Endodermal cell (in vitro differentiated cells): ENCODE results near the gene COASY. TPM values are rescaled to one million over a fixed set of nuclear protein-coding genes. Genes with fewer than 3 reads are reported as not detected.

Experiments
- DNase-seq: peaks from one replicate; pipeline ENCODE4 v3.0.0-alpha.2; 2017
- H3K27ac ChIP-seq: 2 replicates; pipeline ENCODE4 v1.5.1; 2013; ENCODE audit warnings: mild to moderate bottlenecking, low read depth, low read length, moderate library complexity
- H3K27me3 ChIP-seq: 2 replicates; pipeline ENCODE4 v1.6.1; 2013; ENCODE audit warnings: mild to moderate bottlenecking, low read length, moderate library complexity; ENCODE audit not compliant: insufficient read depth, control insufficient read depth, poor library complexity, severe bottlenecking
- H3K36me3 ChIP-seq: 2 replicates; pipeline ENCODE4 v1.7.0; 2013; ENCODE audit warnings: mild to moderate bottlenecking, low read length, moderate library complexity; ENCODE audit not compliant: control insufficient read depth, insufficient read depth
- H3K4me1 ChIP-seq: one replicate; pipeline ENCODE4 v1.7.0; 2013; ENCODE audit warnings: low read length; ENCODE audit not compliant: control insufficient read depth, insufficient read depth
- H3K4me3 ChIP-seq: 2 replicates; pipeline ENCODE4 v1.5.1; 2013; ENCODE audit warnings: mild to moderate bottlenecking, low read length, moderate library complexity
- H3K9ac ChIP-seq: 2 replicates; pipeline ENCODE4 v1.6.1; 2013; ENCODE audit warnings: mild to moderate bottlenecking, low read length, moderate library complexity; ENCODE audit not compliant: poor library complexity, severe bottlenecking; ENCODE audit errors: extremely low read depth
- H3K9me3 ChIP-seq: 2 replicates; pipeline ENCODE4 v1.6.1; 2013; ENCODE audit warnings: mild to moderate bottlenecking, low read length, moderate library complexity; ENCODE audit not compliant: control insufficient read depth
- H3K27ac Mint-ChIP-seq: 2 replicates; pipeline ENCODE4 v1.8.0; 2020; ENCODE audit warnings: mixed read lengths
- H3K27me3 Mint-ChIP-seq: 2 replicates; pipeline ENCODE4 v1.8.0; 2021; ENCODE audit warnings: mild to moderate bottlenecking, mixed read lengths; ENCODE audit not compliant: insufficient read depth
- H3K36me3 Mint-ChIP-seq: 2 replicates; pipeline ENCODE4 v1.8.0; 2020; ENCODE audit warnings: low read depth, mixed read lengths
- H3K4me1 Mint-ChIP-seq: 2 replicates; pipeline ENCODE4 v1.8.0; 2020; ENCODE audit warnings: mixed read lengths
- H3K4me3 Mint-ChIP-seq: 2 replicates; pipeline ENCODE4 v1.8.0; 2020; ENCODE audit warnings: mild to moderate bottlenecking, moderate library complexity, mixed read lengths
- H3K9me3 Mint-ChIP-seq: 2 replicates; pipeline ENCODE4 v1.8.0; 2020; ENCODE audit warnings: mild to moderate bottlenecking, mixed read lengths
- CTCF ChIP-seq: fragments of 200-600 bp; sonication (generic); conservative IDR thresholded peaks from 2 replicates; pipeline ENCODE4 v1.5.0; 2021; ENCODE audit warnings: antibody characterized with exemption, mild to moderate bottlenecking
- WGBS, 2 experiments: methylation state at CpG; one replicate each; pipeline versions ENCODE4 v1.1.5 to v1.1.7; 2013; ENCODE audit warnings: missing lambda C conversion rate in 2 of 2, mixed read lengths in 1 of 2; ENCODE audit not compliant: insufficient coverage in 1 of 2, insufficient read length in 1 of 2; 5-methylcytosine and 5-hydroxymethylcytosine counted together
- total RNA-seq, 2 donors: library from RNA; stranded (reverse); fragmentation: NEBNext Ultra II Directional in 1 of 2; extraction: Animal tissue kit (Norgen Biotek cat#: 25700) in 1 of 2; gene quantifications; 2 replicates in 1 of 2; 3 replicates in 1 of 2; pipeline ENCODE4 v1.2.1, GENCODE V29; 2021

COASY gene
- total RNA-seq, 2 donors from 2014 or later = 97.7 to 99.4 TPM

- no peak for DNase-seq
- Mint-ChIP-seq H3K4me3 (no peak overlapping the region), H3K27ac (no peak overlapping the region), H3K4me1 (peaks cover 16% of the 10 kb centered on the region), H3K27me3 (peaks cover 2% of the 10 kb centered on the region), H3K9me3 (peaks cover 13% of the 10 kb centered on the region), H3K36me3 (peaks cover 6% of the 10 kb centered on the region)
- no peak for TF ChIP-seq CTCF
- peaks cover 4% of the 10 kb centered on the region for H3K4me1 ChIP-seq
- peaks cover 13% of the 10 kb centered on the region for H3K9me3 ChIP-seq
- no peak overlapping the region for H3K4me3 ChIP-seq
- WGBS, 2 experiments = 93 to 96% methylated on average over 4 to 5 of the region's 6 CpGs
- no peaks in the 10 kb centered on the region for H3K27me3 ChIP-seq
- H3K9ac ChIP-seq = no peak overlapping the region
- H3K36me3 ChIP-seq = no peaks in the 10 kb centered on the region
- H3K27ac ChIP-seq = no peak overlapping the region
Measured at GRCh38 chr17:42527932-42528331, 34.0 kb upstream of the COASY start.

- H3K9me3 ChIP-seq = peaks cover 13% of the 10 kb centered on the region
- H3K4me1 Mint-ChIP-seq = peaks cover 16% of the 10 kb centered on the region
- H3K27me3 ChIP-seq = no peaks in the 10 kb centered on the region
- H3K36me3 ChIP-seq = no peaks in the 10 kb centered on the region
- H3K27ac Mint-ChIP-seq = no peak overlapping the region
- no peak overlapping the region for H3K9ac ChIP-seq
- WGBS, 2 experiments = 92 to 97% methylated on average over 2 to 3 of the region's 3 CpGs
- no peak overlapping the region for H3K4me3 Mint-ChIP-seq
- H3K27ac ChIP-seq = no peak overlapping the region
- no peaks in the 10 kb centered on the region for H3K36me3 Mint-ChIP-seq
- H3K27me3 Mint-ChIP-seq = peaks cover 2% of the 10 kb centered on the region
- peaks cover 13% of the 10 kb centered on the region for H3K9me3 Mint-ChIP-seq
- H3K4me1 ChIP-seq = peaks cover 4% of the 10 kb centered on the region
- peak overlapping the region; percentile 23 for H3K4me3 ChIP-seq
- TF ChIP-seq CTCF = no peak
- no peak for DNase-seq
Measured at GRCh38 chr17:42529061-42529460, 32.9 kb upstream of the COASY start.

GRCh38 chr17:42530952-42531454, 30.9 kb upstream of the COASY start:
- Mint-ChIP-seq H3K27ac (peak overlapping the region; percentile 86), H3K4me3 (no peak overlapping the region), H3K36me3 (no peaks in the 10 kb centered on the region), H3K27me3 (peaks cover 2% of the 10 kb centered on the region), H3K9me3 (peaks cover 13% of the 10 kb centered on the region), H3K4me1 (peaks cover 24% of the 10 kb centered on the region)
- no peak for TF ChIP-seq CTCF
- 94 to 100% methylated on average over 1 to 2 of the region's 2 CpGs for WGBS, 2 experiments
- Histone ChIP-seq H3K4me1 (peaks cover 4% of the 10 kb centered on the region), H3K9ac (no peak overlapping the region), H3K36me3 (no peaks in the 10 kb centered on the region), H3K9me3 (peaks cover 13% of the 10 kb centered on the region), H3K27me3 (no peaks in the 10 kb centered on the region), H3K4me3 (no peak overlapping the region), H3K27ac (no peak overlapping the region)
- no peak for DNase-seq
